Measurements from ENCODE around the gene FOXN3. TPM values are rescaled to one million over a fixed set of nuclear protein-coding genes. Genes with fewer than 3 reads are reported as not detected.

The FOXN3 gene
- total and polyA plus RNA-seq, 5 donors, result 31.5 to 146 (median 119) TPM

GRCh38 chr14:89447182-89447944, 30.3 kb upstream of the FOXN3 start:
- Histone ChIP-seq H3K27ac (ENCODE audit: low read length) (no peak overlapping the region), H3K4me3 (ENCODE audit: low read length) (no peak overlapping the region), H3K9me3 (ENCODE audit: control insufficient read depth, low read length) (no peaks in the 10 kb centered on the region), H3K4me1 (ENCODE audit: control insufficient read depth, insufficient read depth, low read length) (no peaks in the 10 kb centered on the region), H3K27me3 (ENCODE audit: control insufficient read depth, insufficient read depth) (no peaks in the 10 kb centered on the region)
- ATAC-seq (no peak), DNase-seq (no peak)
- intact Hi-C loops (cut with DNase I), result no loop called here
- 84% methylated on average over 14 of the region's 14 CpGs for WGBS

- Histone ChIP-seq H3K9me3 (ENCODE audit: control insufficient read depth, low read length) (no peaks in the 10 kb centered on the region), H3K4me1 (ENCODE audit: control insufficient read depth, insufficient read depth, low read length) (no peaks in the 10 kb centered on the region), H3K27me3 (ENCODE audit: control insufficient read depth, insufficient read depth) (no peaks in the 10 kb centered on the region), H3K27ac (ENCODE audit: low read length) (no peak overlapping the region), H3K4me3 (ENCODE audit: low read length) (no peak overlapping the region)
- ATAC-seq (peak in 1 of 2 donors; percentile 22), DNase-seq (no peak)
- intact Hi-C loops (cut with DNase I), result no loop called here
- 52% methylated on average over 4 of the region's 4 CpGs for WGBS
These were observed 28.4 kb upstream of the FOXN3 start for GRCh38 chr14:89445273-89445973.

- no peaks in the 10 kb centered on the region for H3K27me3 ChIP-seq (ENCODE audit: control insufficient read depth, insufficient read depth)
- H3K9me3 ChIP-seq (ENCODE audit: control insufficient read depth, low read length), result no peaks in the 10 kb centered on the region
- no peak for DNase-seq
- no peaks in the 10 kb centered on the region for H3K4me1 ChIP-seq (ENCODE audit: control insufficient read depth, insufficient read depth, low read length)
- intact Hi-C loops (cut with DNase I), result no loop called here
- no peak overlapping the region for H3K27ac ChIP-seq (ENCODE audit: low read length)
- WGBS, result 83% methylated on average over 10 of the region's 10 CpGs
- no peak for ATAC-seq
- H3K4me3 ChIP-seq (ENCODE audit: low read length), result no peak overlapping the region
These were observed 27.6 kb upstream of the FOXN3 start for GRCh38 chr14:89444516-89445125.

GRCh38 chr14:89444044-89444443, 27.0 kb upstream of the FOXN3 start:
- Histone ChIP-seq H3K27me3 (ENCODE audit: control insufficient read depth, insufficient read depth) (no peaks in the 10 kb centered on the region), H3K4me1 (ENCODE audit: control insufficient read depth, insufficient read depth, low read length) (no peaks in the 10 kb centered on the region), H3K4me3 (ENCODE audit: low read length) (no peak overlapping the region), H3K9me3 (ENCODE audit: control insufficient read depth, low read length) (no peaks in the 10 kb centered on the region), H3K27ac (ENCODE audit: low read length) (no peak overlapping the region)
- WGBS, result 76% methylated on average over 3 of the region's 3 CpGs
- intact Hi-C loops (cut with DNase I), result no loop called here
- DNase-seq (no peak), ATAC-seq (no peak)

DNA sequence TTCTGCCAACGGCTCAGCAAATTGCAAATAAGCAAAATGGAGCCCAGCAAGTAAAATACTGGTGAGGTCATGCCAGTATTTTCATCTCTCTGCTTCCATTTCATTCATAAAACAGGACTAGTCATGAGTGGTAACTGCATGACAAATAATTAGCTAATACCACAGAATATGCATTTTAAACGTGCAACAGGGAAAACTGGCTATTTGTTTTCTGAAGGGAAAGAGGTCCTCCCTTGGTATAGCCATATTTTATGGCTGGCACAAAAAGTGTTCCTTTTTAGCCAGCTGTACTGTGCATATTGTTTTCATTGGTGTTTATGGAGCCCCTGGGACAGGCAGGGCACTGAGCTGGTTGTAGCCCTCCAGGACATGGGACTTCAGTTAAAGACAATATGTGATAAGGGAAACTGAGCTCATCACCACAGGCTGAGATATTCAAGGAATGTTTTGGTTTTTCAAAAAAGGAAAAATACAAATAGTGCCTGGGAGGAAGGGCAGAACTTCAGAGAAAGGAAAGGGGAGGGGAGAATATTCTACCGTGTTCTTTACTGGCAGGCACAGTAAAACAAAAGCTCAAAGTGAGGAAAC, 26.1 kb upstream of the FOXN3 start:
- ATAC-seq (peak in 1 of 2 donors; percentile 50), DNase-seq (no peak)
- intact Hi-C loops (cut with DNase I), result no loop called here
- 44% methylated on average over 3 of the region's 3 CpGs for WGBS
- Histone ChIP-seq H3K4me1 (ENCODE audit: control insufficient read depth, insufficient read depth, low read length) (no peaks in the 10 kb centered on the region), H3K9me3 (ENCODE audit: control insufficient read depth, low read length) (no peaks in the 10 kb centered on the region), H3K27ac (ENCODE audit: low read length) (no peak overlapping the region), H3K27me3 (ENCODE audit: control insufficient read depth, insufficient read depth) (no peaks in the 10 kb centered on the region), H3K4me3 (ENCODE audit: low read length) (no peak overlapping the region)

- Histone ChIP-seq H3K4me3 (ENCODE audit: low read length) (no peak overlapping the region), H3K9me3 (ENCODE audit: control insufficient read depth, low read length) (no peaks in the 10 kb centered on the region), H3K4me1 (ENCODE audit: control insufficient read depth, insufficient read depth, low read length) (no peaks in the 10 kb centered on the region), H3K27ac (ENCODE audit: low read length) (no peak overlapping the region), H3K27me3 (ENCODE audit: control insufficient read depth, insufficient read depth) (no peaks in the 10 kb centered on the region)
- WGBS, result 94% methylated on average over 4 of the region's 4 CpGs
- ATAC-seq (no peak), DNase-seq (no peak)
- intact Hi-C loops (cut with DNase I), result no loop called here
These were observed 25.2 kb upstream of the FOXN3 start for GRCh38 chr14:89442280-89442679.

DNA sequence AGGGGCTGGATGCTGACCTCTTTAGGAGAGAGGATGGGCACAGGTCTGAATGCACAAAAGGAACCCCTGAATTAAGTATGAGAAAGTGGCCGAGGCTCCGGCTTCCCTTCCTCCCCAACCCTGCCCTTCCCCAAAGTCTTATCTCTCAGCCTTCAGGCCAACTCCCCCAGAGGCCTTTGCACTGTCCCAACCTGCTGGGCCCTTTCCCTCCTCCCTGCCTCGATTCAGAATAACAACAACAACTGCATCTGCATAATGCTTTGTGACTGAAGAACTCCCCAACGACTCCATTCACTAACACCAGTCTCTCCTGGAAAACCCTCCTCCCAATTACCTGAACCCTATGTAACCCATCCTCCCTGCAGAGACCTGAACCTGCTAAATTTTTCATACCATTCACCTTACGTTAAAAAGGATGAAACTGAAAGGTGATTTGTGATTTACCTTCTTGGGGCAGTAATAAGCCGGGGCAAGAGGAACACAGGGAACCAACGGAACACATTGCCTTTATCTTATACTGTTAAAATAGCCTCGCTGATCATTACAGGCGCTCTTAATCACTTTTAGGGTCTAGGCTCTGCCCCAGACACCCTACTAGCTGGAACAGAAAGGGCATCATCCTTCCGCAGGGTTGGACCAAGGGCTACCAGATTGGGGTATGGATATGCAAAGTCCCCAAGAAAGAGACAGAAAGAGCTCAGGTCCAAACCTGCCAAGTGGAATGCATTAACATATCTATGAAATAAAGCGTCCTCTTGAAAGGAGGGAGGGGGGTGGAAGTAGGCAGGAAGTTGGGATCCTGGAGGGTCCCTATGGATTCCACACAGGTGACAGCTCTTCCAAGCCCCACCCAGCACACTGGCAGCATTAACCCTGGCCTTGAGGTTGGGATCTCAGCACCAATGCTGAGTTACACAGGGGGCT, 24.2 kb upstream of the FOXN3 start:
- intact Hi-C loops (cut with DNase I), result no loop called here
- Histone ChIP-seq H3K4me1 (ENCODE audit: control insufficient read depth, insufficient read depth, low read length) (no peaks in the 10 kb centered on the region), H3K9me3 (ENCODE audit: control insufficient read depth, low read length) (no peaks in the 10 kb centered on the region), H3K27ac (ENCODE audit: low read length) (no peak overlapping the region), H3K27me3 (ENCODE audit: control insufficient read depth, insufficient read depth) (no peaks in the 10 kb centered on the region), H3K4me3 (ENCODE audit: low read length) (no peak overlapping the region)
- whole genome bisulfite sequencing, result 85% methylated on average over 11 of the region's 11 CpGs
- ATAC-seq (no peak), DNase-seq (no peak)

DNA sequence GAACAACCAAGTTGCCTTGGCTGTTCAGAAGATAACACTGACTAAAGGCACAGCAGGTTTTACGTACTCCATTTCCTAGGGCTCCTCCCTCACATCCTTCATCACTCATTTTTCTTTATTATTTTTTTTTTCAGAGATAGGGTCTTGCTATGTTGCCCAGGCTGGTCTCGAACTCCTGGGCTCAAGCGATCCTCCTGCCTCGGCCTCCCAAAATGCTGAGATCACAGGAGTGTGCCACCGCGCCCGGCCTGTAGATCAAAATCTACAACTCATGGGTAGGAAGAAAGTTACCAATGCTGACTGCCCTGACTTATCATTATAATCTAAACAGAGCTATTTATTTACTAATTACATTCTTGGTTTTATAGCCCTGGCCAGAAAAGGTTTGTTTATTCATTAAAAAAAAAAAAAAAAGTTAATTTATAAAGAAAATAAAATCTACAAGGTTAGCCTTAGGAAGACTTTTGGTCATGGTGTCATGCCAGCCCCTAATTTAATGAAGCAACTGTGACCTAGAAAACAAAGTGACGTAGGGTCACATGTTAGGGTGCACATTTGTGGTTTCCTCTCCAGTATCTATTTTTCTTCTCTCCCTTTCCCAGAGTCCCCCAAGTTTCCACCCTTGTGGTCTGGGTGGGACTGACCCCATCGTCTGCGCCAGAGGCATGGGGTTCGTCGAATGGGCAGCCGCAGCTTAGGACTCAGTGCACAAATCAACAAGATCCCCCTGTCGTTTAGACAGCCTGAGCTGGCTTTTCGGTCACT, 19.0 kb upstream of the FOXN3 start:
- ATAC-seq (no peak), DNase-seq (no peak)
- Histone ChIP-seq H3K27me3 (ENCODE audit: control insufficient read depth, insufficient read depth) (no peaks in the 10 kb centered on the region), H3K9me3 (ENCODE audit: control insufficient read depth, low read length) (no peaks in the 10 kb centered on the region), H3K27ac (ENCODE audit: low read length) (no peak overlapping the region), H3K4me1 (ENCODE audit: control insufficient read depth, insufficient read depth, low read length) (no peaks in the 10 kb centered on the region), H3K4me3 (ENCODE audit: low read length) (no peak overlapping the region)
- intact Hi-C loops (cut with DNase I), result no loop called here
- WGBS, result 85% methylated on average over 15 of the region's 15 CpGs

GRCh38 chr14:89435492-89435891, 18.5 kb upstream of the FOXN3 start:
- Histone ChIP-seq H3K27me3 (ENCODE audit: control insufficient read depth, insufficient read depth) (no peaks in the 10 kb centered on the region), H3K27ac (ENCODE audit: low read length) (no peak overlapping the region), H3K4me1 (ENCODE audit: control insufficient read depth, insufficient read depth, low read length) (no peaks in the 10 kb centered on the region), H3K4me3 (ENCODE audit: low read length) (no peak overlapping the region), H3K9me3 (ENCODE audit: control insufficient read depth, low read length) (no peaks in the 10 kb centered on the region)
- no peak for DNase-seq
- intact Hi-C loops (cut with DNase I), result no loop called here
- ATAC-seq, result peak in 1 of 2 donors; percentile 71
- WGBS, result 90% methylated on average over 7 of the region's 7 CpGs

DNA sequence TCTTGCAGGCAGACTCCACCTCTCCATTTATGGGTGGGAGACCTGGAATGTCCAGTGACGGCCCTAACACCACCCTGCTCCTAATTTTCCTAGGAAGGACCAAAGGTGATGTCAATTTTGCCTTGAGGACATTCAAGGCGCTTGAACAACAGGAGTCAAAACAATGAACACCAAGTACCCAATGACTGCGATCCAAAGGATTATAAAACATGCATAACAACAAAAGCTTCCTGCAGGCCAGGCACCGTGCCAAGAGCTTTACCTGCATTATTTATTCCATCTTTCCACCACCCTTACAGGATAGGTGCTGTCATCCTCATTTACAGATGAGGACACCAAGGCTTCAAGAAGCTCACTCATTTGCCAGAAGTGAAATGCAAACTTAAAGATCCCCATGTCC, 15.2 kb upstream of the FOXN3 start:
- H3K27me3 ChIP-seq (ENCODE audit: control insufficient read depth, insufficient read depth), result no peaks in the 10 kb centered on the region
- no peaks in the 10 kb centered on the region for H3K9me3 ChIP-seq (ENCODE audit: control insufficient read depth, low read length)
- no peak overlapping the region for H3K4me3 ChIP-seq (ENCODE audit: low read length)
- DNase-seq (no peak), ATAC-seq (no peak)
- no peak overlapping the region for H3K27ac ChIP-seq (ENCODE audit: low read length)
- WGBS, result 89% methylated on average over 4 of the region's 4 CpGs
- intact Hi-C loops (cut with DNase I), result no loop called here
- peaks cover 10% of the 10 kb centered on the region for H3K4me1 ChIP-seq (ENCODE audit: control insufficient read depth, insufficient read depth, low read length)

All from right cardiac atrium (tissue), 5 donors.